Keratinocyte (primary cell): ENCODE data around the gene HMCN2. TPM values are rescaled to one million over a fixed set of nuclear protein-coding genes. Genes with fewer than 3 reads are reported as not detected.
A peak's percentile ranks its signal among the peaks of the same experiment; 100 is the strongest.

Experiments
- DNase-seq: peaks from one replicate; pipeline ENCODE4 v3.0.0-alpha.2; 2011; ENCODE audit warnings: low read depth, missing footprints, low spot score
- FAIRE-seq: peaks from 2 replicates; lab custom pipeline; 2011; peaks lifted over from hg19 to GRCh38; lab: Jason Lieb, UNC
- H2AFZ ChIP-seq: 2 replicates; pipeline ENCODE4 v1.6.0; 2012; ENCODE audit warnings: low read length, control low read depth, inconsistent platforms; ENCODE audit not compliant: control insufficient read depth
- H3K27ac ChIP-seq: 2 replicates; pipeline ENCODE4 v1.5.1; 2011; ENCODE audit warnings: low read length; ENCODE audit not compliant: control insufficient read depth, insufficient read depth
- H3K27me3 ChIP-seq: 3 replicates; pipeline ENCODE4 v1.6.0; 2011; ENCODE audit warnings: low read length; ENCODE audit not compliant: control insufficient read depth, insufficient read depth; ENCODE audit errors: extremely low read depth
- H3K36me3 ChIP-seq, 2 experiments: 2 replicates in 1 of 2; 3 replicates in 1 of 2; pipeline ENCODE4 v1.5.1; 2011; ENCODE audit warnings: low read length in 2 of 2, mild to moderate bottlenecking in 1 of 2; ENCODE audit not compliant: control insufficient read depth in 2 of 2, insufficient read depth in 2 of 2; ENCODE audit errors: extremely low read depth in 1 of 2
- H3K4me1 ChIP-seq: 3 replicates; pipeline ENCODE4 v1.5.1; 2011; ENCODE audit warnings: low read length; ENCODE audit not compliant: control insufficient read depth, insufficient read depth; ENCODE audit errors: extremely low read depth
- H3K4me2 ChIP-seq: 3 replicates; pipeline ENCODE4 v1.6.0; 2011; ENCODE audit warnings: low read depth, low read length; ENCODE audit not compliant: control insufficient read depth, insufficient read depth; ENCODE audit errors: extremely low read depth
- H3K4me3 ChIP-seq, 3 experiments: fragments of 200-600 bp in 1 of 3; sonication (generic) in 1 of 3; 2 replicates in 2 of 3; 3 replicates in 1 of 3; pipeline ENCODE4 v1.5.1; 2011 to 2016; ENCODE audit warnings: low read length in 3 of 3, mild to moderate bottlenecking in 3 of 3, control low read depth in 2 of 3, inconsistent platforms in 1 of 3, low read depth in 1 of 3, mixed read lengths in 1 of 3, mixed run types in 1 of 3, moderate library complexity in 1 of 3; ENCODE audit not compliant: control insufficient read depth in 2 of 3, insufficient read depth in 2 of 3; ENCODE audit errors: extremely low read depth in 1 of 3
- H3K79me2 ChIP-seq: 2 replicates; pipeline ENCODE4 v1.6.0; 2012; ENCODE audit warnings: low read length; ENCODE audit not compliant: control insufficient read depth, insufficient read depth
- H3K9ac ChIP-seq: 3 replicates; pipeline ENCODE4 v1.6.0; 2011; ENCODE audit warnings: low read length; ENCODE audit not compliant: control insufficient read depth, insufficient read depth; ENCODE audit errors: extremely low read depth
- H3K9me1 ChIP-seq: 3 replicates; pipeline ENCODE4 v1.6.0; 2011; ENCODE audit warnings: low read length; ENCODE audit not compliant: control insufficient read depth, insufficient read depth; ENCODE audit errors: extremely low read depth
- H3K9me3 ChIP-seq: 2 replicates; pipeline ENCODE4 v1.5.1; 2012; ENCODE audit warnings: low read depth, low read length; ENCODE audit not compliant: control insufficient read depth
- H4K20me1 ChIP-seq: 3 replicates; pipeline ENCODE4 v1.6.0; 2011; ENCODE audit warnings: low read length; ENCODE audit not compliant: control insufficient read depth, insufficient read depth; ENCODE audit errors: extremely low read depth
- CTCF ChIP-seq, 3 experiments: IDR thresholded peaks in 1 of 3; conservative IDR thresholded peaks in 1 of 3; optimal IDR thresholded peaks in 1 of 3; 2 replicates in 2 of 3; 3 replicates in 1 of 3; pipeline versions ENCODE3 to v1.5.1; 2011; ENCODE audit warnings: low read length in 3 of 3, mild to moderate bottlenecking in 3 of 3, moderate library complexity in 2 of 3, control low read depth in 1 of 3, inconsistent platforms in 1 of 3; ENCODE audit not compliant: insufficient read depth in 2 of 3; ENCODE audit errors: extremely low read depth in 1 of 3
- EZH2 ChIP-seq: IDR thresholded peaks from one replicate; pipeline ENCODE4 v1.6.1; 2012; ENCODE audit warnings: inconsistent platforms, mild to moderate bottlenecking, low read length, moderate library complexity
- dilution Hi-C: fragments of 300-500 bp; cut with MboI; formaldehyde crosslinking; loops from one replicate; pipeline ENCODE4 v1.7.0; 2020; ENCODE audit warnings: low sequenced_read_pairs; ENCODE audit not compliant: extremely low pct_ligation_motif_present
- polyA plus RNA-seq, 5 experiments: library from polyadenylated mRNA; depleted of rRNA in 3 of 5; stranded (reverse) in 3 of 5; stranded (forward) in 1 of 5; unstranded in 1 of 5; fragments of >200 nt; gene quantifications; 1 replicate in 1 of 5; 2 replicates in 3 of 5; 3 replicates in 1 of 5; pipeline versions ENCODE4 v1.2.1 to v1.2.3, GENCODE V29; 2011 to 2012; ENCODE audit warnings: missing spikeins in 2 of 5, low read depth in 1 of 5, low replicate concordance in 1 of 5

The HMCN2 gene
- polyA plus RNA-seq, 1 donor (not counting 4 experiments of a cell fraction or from before 2014, with no cell fraction given), result not detected

GRCh38 chr9:130246126-130246525 is 19.4 kb upstream of the HMCN2 start:
- no peak for DNase-seq
- Histone ChIP-seq H3K4me2 (no peak overlapping the region), H3K27me3 (peaks cover 3% of the 10 kb centered on the region), H3K9me1 (no peaks in the 10 kb centered on the region), H3K9me3 (no peaks in the 10 kb centered on the region), H3K27ac (no peak overlapping the region), H3K36me3 (no peaks in the 10 kb centered on the region), H4K20me1 (no peaks in the 10 kb centered on the region), H3K9ac (no peak overlapping the region), H3K4me1 (peaks cover 3% of the 10 kb centered on the region), H2AFZ (no peak overlapping the region), H3K79me2 (no peaks in the 10 kb centered on the region), H3K4me3 (no peak overlapping the region)
- TF ChIP-seq CTCF (optimal IDR thresholded peaks at IDR 0.05 in 1 of 3, IDR thresholded peaks at IDR 0.05 in 1 of 3, conservative IDR thresholded peaks at IDR 0.05 in 1 of 3; ENCODE audit: extremely low read depth in 1 of 3, insufficient read depth in 2 of 3, low read length in 3 of 3) (no peak), EZH2 (no peak)
- dilution Hi-C loops, result no loop called here
- FAIRE-seq, result no peak

- Histone ChIP-seq H3K27ac (no peak overlapping the region), H3K36me3 (no peaks in the 10 kb centered on the region), H3K9me1 (peaks cover 2% of the 10 kb centered on the region), H3K27me3 (no peaks in the 10 kb centered on the region), H3K79me2 (no peaks in the 10 kb centered on the region), H3K9ac (peak overlapping the region; percentile 9), H3K4me2 (peak overlapping the region; percentile 67), H3K4me1 (peaks cover 10% of the 10 kb centered on the region), H2AFZ (peak overlapping the region; percentile 58), H4K20me1 (no peaks in the 10 kb centered on the region), H3K9me3 (no peaks in the 10 kb centered on the region), H3K4me3 (peak overlapping the region in 2 of 3 experiments; percentile 4 to 25)
- FAIRE-seq (no peak), DNase-seq (no peak)
- TF ChIP-seq CTCF (optimal IDR thresholded peaks at IDR 0.05 in 1 of 3, IDR thresholded peaks at IDR 0.05 in 1 of 3, conservative IDR thresholded peaks at IDR 0.05 in 1 of 3; ENCODE audit: extremely low read depth in 1 of 3, insufficient read depth in 2 of 3, low read length in 3 of 3), result no peak
- TF ChIP-seq EZH2, result no peak
- dilution Hi-C loops, result no loop called here
Observed at GRCh38 chr9:130254747-130255630, 10.6 kb upstream of the HMCN2 start.
